GM19372 (cell line): ENCODE data around the gene SLAMF9.

Source experiments
- ATAC-seq: cut with Tn5 transposase; IDR thresholded peaks from one replicate; pipeline ENCODE4 v1.9.1; 2021; ENCODE audit warnings: mild to moderate bottlenecking, low read depth, moderate library complexity; ENCODE audit not compliant: unreplicated experiment

SLAMF9 gene

GRCh38 chr1:159977364-159978106, 23.5 kb upstream of the SLAMF9 start:
- no peak for ATAC-seq

GRCh38 chr1:159974350-159974965, 20.4 kb upstream of the SLAMF9 start:
- ATAC-seq = no peak

- ATAC-seq = no peak
Measured at GRCh38 chr1:159973350-159973940, 19.4 kb upstream of the SLAMF9 start.

GRCh38 chr1:159972443-159973205, 18.6 kb upstream of the SLAMF9 start:
- ATAC-seq = no peak

GRCh38 chr1:159970932-159971342, 16.9 kb upstream of the SLAMF9 start:
- ATAC-seq = no peak

GRCh38 chr1:159968901-159969300, 14.9 kb upstream of the SLAMF9 start:
- no peak for ATAC-seq

- ATAC-seq = no peak
Measured at GRCh38 chr1:159965263-159965662, 11.2 kb upstream of the SLAMF9 start.

GRCh38 chr1:159964144-159964543, 10.1 kb upstream of the SLAMF9 start:
- no peak for ATAC-seq

GRCh38 chr1:159962176-159962575, 8.1 kb upstream of the SLAMF9 start:
- no peak for ATAC-seq

- ATAC-seq = no peak
Measured at GRCh38 chr1:159961636-159962035, 7.6 kb upstream of the SLAMF9 start.

GRCh38 chr1:159960721-159961381, 6.8 kb upstream of the SLAMF9 start:
- ATAC-seq = no peak

- ATAC-seq = no peak
Measured at GRCh38 chr1:159959451-159959850, 5.4 kb upstream of the SLAMF9 start.

GRCh38 chr1:159958719-159959380, 4.8 kb upstream of the SLAMF9 start:
- no peak for ATAC-seq

GRCh38 chr1:159957824-159958268, 3.8 kb upstream of the SLAMF9 start:
- ATAC-seq = no peak

- ATAC-seq = no peak
Measured at GRCh38 chr1:159955456-159955855, 1.4 kb upstream of the SLAMF9 start.

- ATAC-seq = no peak
Measured at GRCh38 chr1:159952932-159953331, 1.1 kb downstream of the SLAMF9 start.

- ATAC-seq = no peak
Measured at GRCh38 chr1:159951551-159951950, 2.5 kb downstream of the SLAMF9 start.

GRCh38 chr1:159951016-159951415, 3.0 kb downstream of the SLAMF9 start:
- ATAC-seq = no peak

- ATAC-seq = no peak
Measured at GRCh38 chr1:159949981-159950381, 4.1 kb downstream of the SLAMF9 start.

- no peak for ATAC-seq
Measured at GRCh38 chr1:159949123-159949522, 4.9 kb downstream of the SLAMF9 start.
